ENCODE data around the gene THSD4. TPM values are rescaled to one million over a fixed set of nuclear protein-coding genes. Genes with fewer than 3 reads are reported as not detected.

THSD4 gene
- polyA plus RNA-seq, 1 experiment, result 18.8 TPM

DNA sequence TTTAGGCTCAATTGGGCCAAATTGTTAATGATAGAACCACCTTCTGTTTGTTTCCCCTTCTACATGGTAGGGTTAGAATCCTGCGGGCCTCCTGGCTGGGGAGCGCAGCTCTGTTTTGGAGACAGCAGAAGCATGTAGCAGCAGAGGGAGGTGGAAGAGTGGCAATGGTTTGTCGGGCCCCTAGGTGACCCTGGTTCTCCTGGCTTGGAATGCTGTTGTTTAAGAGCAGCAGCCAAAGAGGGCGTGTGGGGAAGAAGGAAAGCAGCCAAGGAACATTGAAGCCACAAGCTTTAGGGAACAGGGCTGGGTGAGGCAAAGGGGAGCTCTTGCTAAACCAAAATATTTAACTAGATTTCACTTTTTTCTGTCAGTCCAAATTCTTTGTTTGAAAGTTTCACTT, 481.4 kb downstream of the THSD4 start:
- ChIA-PET CTCF (interaction anchor here (0.8 to 1.0 kb wide), 2 partner anchors 19 to 25 kb away, joined by 3 read pairs; no protein-coding TSS in a partner anchor), POLR2A (no interaction called here)
- TF ChIP-seq, protein P1, sequence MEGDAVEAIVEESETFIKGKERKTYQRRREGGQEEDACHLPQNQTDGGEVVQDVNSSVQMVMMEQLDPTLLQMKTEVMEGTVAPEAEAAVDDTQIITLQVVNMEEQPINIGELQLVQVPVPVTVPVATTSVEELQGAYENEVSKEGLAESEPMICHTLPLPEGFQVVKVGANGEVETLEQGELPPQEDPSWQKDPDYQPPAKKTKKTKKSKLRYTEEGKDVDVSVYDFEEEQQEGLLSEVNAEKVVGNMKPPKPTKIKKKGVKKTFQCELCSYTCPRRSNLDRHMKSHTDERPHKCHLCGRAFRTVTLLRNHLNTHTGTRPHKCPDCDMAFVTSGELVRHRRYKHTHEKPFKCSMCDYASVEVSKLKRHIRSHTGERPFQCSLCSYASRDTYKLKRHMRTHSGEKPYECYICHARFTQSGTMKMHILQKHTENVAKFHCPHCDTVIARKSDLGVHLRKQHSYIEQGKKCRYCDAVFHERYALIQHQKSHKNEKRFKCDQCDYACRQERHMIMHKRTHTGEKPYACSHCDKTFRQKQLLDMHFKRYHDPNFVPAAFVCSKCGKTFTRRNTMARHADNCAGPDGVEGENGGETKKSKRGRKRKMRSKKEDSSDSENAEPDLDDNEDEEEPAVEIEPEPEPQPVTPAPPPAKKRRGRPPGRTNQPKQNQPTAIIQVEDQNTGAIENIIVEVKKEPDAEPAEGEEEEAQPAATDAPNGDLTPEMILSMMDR (IDR thresholded peaks at IDR 0.05; ENCODE audit: insufficient read depth, low read depth, low read length), result no peak
- DNase-seq (ENCODE audit: low read depth), result no peak
- H3K36me3 ChIP-seq (ENCODE audit: control insufficient read depth, insufficient read depth, low read length), result no peaks in the 10 kb centered on the region
- no peaks in the 10 kb centered on the region for H3K27me3 ChIP-seq (ENCODE audit: control insufficient read depth, insufficient read depth, low read length)
- no peak overlapping the region for H3K4me3 ChIP-seq (ENCODE audit: low read depth, low read length)

GRCh38 chr15:71597126-71597525, 481.9 kb downstream of the THSD4 start:
- H3K4me3 ChIP-seq (ENCODE audit: low read depth, low read length), result no peak overlapping the region
- CTCF ChIA-PET, result interaction anchor here (0.8 to 1.0 kb wide), 2 partner anchors 18 to 25 kb away, joined by 3 read pairs; no protein-coding TSS in a partner anchor
- TF ChIP-seq, protein P1 (IDR thresholded peaks at IDR 0.05; ENCODE audit: insufficient read depth, low read depth, low read length), result no peak
- H3K36me3 ChIP-seq (ENCODE audit: control insufficient read depth, insufficient read depth, low read length), result no peaks in the 10 kb centered on the region
- POLR2A ChIA-PET, result no interaction called here
- H3K27me3 ChIP-seq (ENCODE audit: control insufficient read depth, insufficient read depth, low read length), result no peaks in the 10 kb centered on the region
- no peak for DNase-seq (ENCODE audit: low read depth)

GRCh38 chr15:71597637-71598036, 482.4 kb downstream of the THSD4 start:
- Histone ChIP-seq H3K27me3 (ENCODE audit: control insufficient read depth, insufficient read depth, low read length) (no peaks in the 10 kb centered on the region), H3K36me3 (ENCODE audit: control insufficient read depth, insufficient read depth, low read length) (no peaks in the 10 kb centered on the region), H3K4me3 (ENCODE audit: low read depth, low read length) (no peak overlapping the region)
- POLR2A ChIA-PET, result no interaction called here
- TF ChIP-seq, protein P1 (IDR thresholded peaks at IDR 0.05; ENCODE audit: insufficient read depth, low read depth, low read length), result no peak
- DNase-seq (ENCODE audit: low read depth), result no peak
- CTCF ChIA-PET, result interaction anchor here (1.0 kb wide), 1 partner anchor 24 kb away, joined by 3 read pairs; no protein-coding TSS in a partner anchor

DNA sequence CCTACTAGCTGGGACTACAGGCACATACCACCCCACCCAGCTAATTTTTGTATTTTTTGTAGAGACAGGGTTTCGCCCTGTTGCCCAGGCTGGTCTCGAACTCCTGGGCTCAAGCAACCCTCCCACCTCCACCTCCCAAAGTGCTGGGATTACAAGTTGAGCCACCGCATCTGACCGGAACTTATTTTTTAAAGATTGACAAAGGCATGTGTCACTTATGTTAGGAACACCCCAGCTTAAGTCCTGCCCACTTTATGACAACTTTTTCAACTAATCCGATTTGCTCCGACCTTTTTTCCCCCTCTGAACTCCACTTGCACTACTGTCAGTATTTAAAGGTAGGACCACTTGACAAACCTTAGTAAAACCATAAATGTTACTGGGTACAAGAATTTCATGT, 483.5 kb downstream of the THSD4 start:
- DNase-seq (ENCODE audit: low read depth), result no peak
- ChIA-PET POLR2A (no interaction called here), CTCF (no interaction called here)
- Histone ChIP-seq H3K4me3 (ENCODE audit: low read depth, low read length) (no peak overlapping the region), H3K27me3 (ENCODE audit: control insufficient read depth, insufficient read depth, low read length) (no peaks in the 10 kb centered on the region), H3K36me3 (ENCODE audit: control insufficient read depth, insufficient read depth, low read length) (no peaks in the 10 kb centered on the region)
- TF ChIP-seq, protein P1 (IDR thresholded peaks at IDR 0.05; ENCODE audit: insufficient read depth, low read depth, low read length), result no peak

DNA sequence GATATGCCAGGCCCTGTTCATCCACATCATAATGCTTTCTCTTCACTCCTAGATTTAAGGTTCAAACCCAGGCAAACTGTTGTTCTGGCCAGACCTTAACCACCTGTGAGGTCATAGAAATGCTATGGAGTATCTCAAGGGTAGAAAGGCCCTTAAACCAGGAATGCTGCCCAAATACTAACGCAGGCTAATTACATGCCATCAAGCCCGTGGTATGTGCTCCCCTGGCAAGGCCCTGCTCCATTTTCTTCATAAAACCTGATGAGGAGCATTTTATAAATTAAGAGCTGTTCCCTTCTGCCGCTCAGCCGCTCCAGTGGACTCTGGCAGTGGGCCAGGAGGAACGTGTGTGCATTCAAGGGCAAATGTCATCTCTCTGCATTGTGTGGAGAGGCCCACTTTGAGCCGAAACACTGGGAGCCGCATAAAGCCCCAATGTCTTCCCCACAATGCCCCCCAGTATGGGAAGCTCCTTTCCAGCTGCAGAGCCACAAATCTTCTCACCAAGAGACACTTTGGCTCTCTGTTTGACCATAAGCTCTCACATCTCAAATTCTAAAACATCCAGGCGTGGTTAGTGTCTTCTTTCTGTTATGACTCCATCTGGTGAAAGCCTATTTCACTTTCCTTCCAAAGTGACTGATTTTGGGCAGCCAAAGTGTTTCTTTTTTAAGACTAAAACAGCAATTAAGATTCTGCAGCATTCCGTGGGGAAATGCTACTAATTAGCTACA, 484.3 kb downstream of the THSD4 start:
- Histone ChIP-seq H3K27me3 (ENCODE audit: control insufficient read depth, insufficient read depth, low read length) (no peaks in the 10 kb centered on the region), H3K36me3 (ENCODE audit: control insufficient read depth, insufficient read depth, low read length) (no peaks in the 10 kb centered on the region), H3K4me3 (ENCODE audit: low read depth, low read length) (no peak overlapping the region)
- TF ChIP-seq, protein P1 (IDR thresholded peaks at IDR 0.05; ENCODE audit: insufficient read depth, low read depth, low read length), result no peak
- ChIA-PET CTCF (interaction anchor here (1.3 to 2.7 kb wide), 2 partner anchors 9 to 181 kb away, joined by 3 to 8 read pairs; no protein-coding TSS in a partner anchor), POLR2A (no interaction called here)
- no peak for DNase-seq (ENCODE audit: low read depth)

All from BJ (cell line).